KBM-7 (cell line): ENCODE data around the gene ZNF740.

Experiments
- DNase-seq: peaks from one replicate; pipeline ENCODE4 v3.0.0-alpha.2; 2015
- in situ Hi-C: fragments of 300-500 bp; cut with MboI; formaldehyde crosslinking; loops from 2 replicates; pipeline ENCODE4 v1.14.3; 2020; ENCODE audit warnings: low sequenced_read_pairs, low pct_unique_long_range_greater_than_20kb, mixed read lengths

ZNF740 gene

GRCh38 chr12:53208435-53208834 is 27.9 kb downstream of the ZNF740 start:
- in situ Hi-C loops = no loop called here
- no peak for DNase-seq

GRCh38 chr12:53208877-53209463 is 28.4 kb downstream of the ZNF740 start:
- in situ Hi-C loops = no loop called here
- peak; percentile 86 for DNase-seq

GRCh38 chr12:53210843-53211242 is 30.3 kb downstream of the ZNF740 start:
- no peak for DNase-seq
- in situ Hi-C loops = no loop called here

GRCh38 chr12:53211476-53212381 is 31.2 kb downstream of the ZNF740 start:
- in situ Hi-C loops = no loop called here
- no peak for DNase-seq

- no peak for DNase-seq
- in situ Hi-C loops = no loop called here
Observed at GRCh38 chr12:53212931-53213330, 32.4 kb downstream of the ZNF740 start.

- in situ Hi-C loops = no loop called here
- peak; percentile 84 for DNase-seq
Observed at GRCh38 chr12:53213348-53213747, 32.8 kb downstream of the ZNF740 start.

- in situ Hi-C loops = no loop called here
- no peak for DNase-seq
Observed at GRCh38 chr12:53214221-53214620, 33.7 kb downstream of the ZNF740 start.

GRCh38 chr12:53214687-53215455 is 34.3 kb downstream of the ZNF740 start:
- in situ Hi-C loops = no loop called here
- DNase-seq = no peak

GRCh38 chr12:53215497-53215896 is 35.0 kb downstream of the ZNF740 start:
- in situ Hi-C loops = no loop called here
- no peak for DNase-seq

- DNase-seq = peak; percentile 64
- in situ Hi-C loops = no loop called here
Observed at GRCh38 chr12:53217051-53217930, 36.8 kb downstream of the ZNF740 start.

GRCh38 chr12:53217931-53218307 is 37.4 kb downstream of the ZNF740 start:
- no peak for DNase-seq
- in situ Hi-C loops = no loop called here

- DNase-seq = no peak
- in situ Hi-C loops = no loop called here
Observed at GRCh38 chr12:53218551-53219291, 38.2 kb downstream of the ZNF740 start.

- peak; percentile 73 for DNase-seq
- in situ Hi-C loops = no loop called here
Observed at GRCh38 chr12:53219292-53219955, 38.9 kb downstream of the ZNF740 start.

- no peak for DNase-seq
- in situ Hi-C loops = no loop called here
Observed at GRCh38 chr12:53219956-53220693, 39.6 kb downstream of the ZNF740 start.

- peak; percentile 94 for DNase-seq
- in situ Hi-C loops = no loop called here
Observed at GRCh38 chr12:53220694-53221202, 40.2 kb downstream of the ZNF740 start.

GRCh38 chr12:53221203-53222080 is 40.9 kb downstream of the ZNF740 start:
- DNase-seq = no peak

More at GRCh38 chr12:53221203-53222080, 40.9 kb downstream of the ZNF740 start:
- in situ Hi-C loops = no loop called here
